Measurements from ENCODE around the gene ZNF532. TPM values are rescaled to one million over a fixed set of nuclear protein-coding genes. Genes with fewer than 3 reads are reported as not detected.
A peak's percentile ranks its signal among the peaks of the same experiment; 100 is the strongest.
"Not testable (repeated sequence)": the region's sequence is repeated elsewhere in the genome, so short reads cannot be mapped to it uniquely, and the experiment has no call there.

ZNF532 gene
- total RNA-seq, 4 donors from 2014 or later: 80.2 to 111 (median 109) TPM

- intact Hi-C loops (cut with DNase I): no loop called here
- peak in 1 of 2 donors; percentile 22 for TF ChIP-seq POLR2A (IDR thresholded peaks at IDR 0.05)
- TF ChIP-seq CTCF (IDR thresholded peaks at IDR 0.05): no peak
- H3K4me3 ChIP-seq (replicated peaks in 1 of 3): no peak overlapping the region
- H3K4me1 ChIP-seq: peaks cover 23 to 38% of the 10 kb centered on the region in 2 donors
- H3K36me3 ChIP-seq: no peaks in the 10 kb centered on the region
- WGBS, 2 donors: 20 to 22% methylated on average over 8 of the region's 8 CpGs
- DNase-seq: peak; percentile 74 to 76
- H3K9me3 ChIP-seq: no peaks in the 10 kb centered on the region
- H3K27me3 ChIP-seq: no peaks in the 10 kb centered on the region
- H3K27ac ChIP-seq: peak overlapping the region; percentile 74 to 92 (median 81)
Measured at GRCh38 chr18:58911766-58912165, 47.1 kb downstream of the ZNF532 start.

GRCh38 chr18:58915006-58915799 is 50.5 kb downstream of the ZNF532 start:
- peaks cover 23 to 43% of the 10 kb centered on the region in 2 donors for H3K4me1 ChIP-seq
- intact Hi-C loops (cut with DNase I): no loop called here

GRCh38 chr18:58915995-58916394 is 51.3 kb downstream of the ZNF532 start:
- H3K27me3 ChIP-seq: no peaks in the 10 kb centered on the region
- intact Hi-C loops (cut with DNase I): no loop called here
- H3K9me3 ChIP-seq: no peaks in the 10 kb centered on the region
- peaks cover 9 to 14% of the 10 kb centered on the region in 2 donors for H3K36me3 ChIP-seq
- TF ChIP-seq CTCF (IDR thresholded peaks at IDR 0.05): no peak
- no peak for TF ChIP-seq POLR2A (IDR thresholded peaks at IDR 0.05)
- peak overlapping the region in 1 of 3 donors; percentile 6 for H3K27ac ChIP-seq
- no peak for DNase-seq
- peaks cover 24 to 46% of the 10 kb centered on the region in 2 donors for H3K4me1 ChIP-seq
- no peak overlapping the region for H3K4me3 ChIP-seq (replicated peaks in 1 of 3)
- WGBS, 2 donors: 85 to 87% methylated on average over 1 of the region's 1 CpG

More at GRCh38 chr18:58915006-58915799, 50.5 kb downstream of the ZNF532 start:
- Histone ChIP-seq H3K27me3 (no peaks in the 10 kb centered on the region), H3K27ac (peak overlapping the region in 2 of 3 donors; percentile 74 to 92), H3K9me3 (no peaks in the 10 kb centered on the region), H3K4me3 (replicated peaks in 1 of 3) (no peak overlapping the region), H3K36me3 (peaks cover 9 to 14% of the 10 kb centered on the region in 2 donors)
- WGBS, 2 donors: 92% methylated on average over 14 of the region's 14 CpGs
- TF ChIP-seq CTCF (IDR thresholded peaks at IDR 0.05): no peak
- TF ChIP-seq POLR2A (IDR thresholded peaks at IDR 0.05): no peak
- no peak for DNase-seq

GRCh38 chr18:58919934-58920333 is 55.3 kb downstream of the ZNF532 start:
- H3K9me3 ChIP-seq; H3K27me3 ChIP-seq; H3K4me3 ChIP-seq (replicated peaks in 1 of 3); intact Hi-C loops (cut with DNase I): not testable (repeated sequence)
- Histone ChIP-seq H3K4me1 (peaks cover 32 to 42% of the 10 kb centered on the region in 2 donors), H3K36me3 (peaks cover 9 to 14% of the 10 kb centered on the region in 2 donors), H3K27ac (peak overlapping the region; percentile 35 to 98 (median 95))
- peak; percentile 34 to 42 for DNase-seq
- WGBS, 2 donors: 60 to 61% methylated on average over 15 to 16 of the region's 16 CpGs

GRCh38 chr18:58922995-58923394 is 58.3 kb downstream of the ZNF532 start:
- Histone ChIP-seq H3K27me3 (no peaks in the 10 kb centered on the region), H3K9me3 (no peaks in the 10 kb centered on the region), H3K4me3 (replicated peaks in 1 of 3) (no peak overlapping the region), H3K36me3 (peaks cover 8 to 14% of the 10 kb centered on the region in 2 donors), H3K27ac (peak overlapping the region; percentile 94 to 98 (median 95)), H3K4me1 (peaks cover 48 to 59% of the 10 kb centered on the region in 2 donors)
- peak; percentile 37 to 45 for DNase-seq
- 61 to 71% methylated on average over 10 of the region's 10 CpGs for WGBS, 2 donors
- TF ChIP-seq CTCF (IDR thresholded peaks at IDR 0.05) (no peak), POLR2A (IDR thresholded peaks at IDR 0.05) (no peak)
- intact Hi-C loops (cut with DNase I): no loop called here
